Panc1 (cell line): ENCODE results near the gene NUB1. TPM values are rescaled to one million over a fixed set of nuclear protein-coding genes. Genes with fewer than 3 reads are reported as not detected.

Experiments
- ATAC-seq: fragments of 200-7000 bp; cut with Tn5 transposase; 2 replicates; pipeline ENCODE4 v1.9.1; 2020; ENCODE audit warnings: mild to moderate bottlenecking, moderate library complexity
- BruUV-seq: library from RNA; stranded (reverse); fragments of 400-500 nt; replicated peaks from 2 replicates; lab custom pipeline; 2021; lab: Mats Ljungman, UMichigan
- CTCF ChIA-PET: fragments of 300-600 bp; sonication (Branson Sonifier 250); formaldehyde crosslinking; loops from one replicate; lab custom pipeline; 2022; ENCODE audit warnings: antibody characterized with exemption; lab: Charles Lee
- POLR2A ChIA-PET: fragments of 300-600 bp; sonication (Branson Sonifier 250); formaldehyde crosslinking; loops from one replicate; lab custom pipeline; 2022; ENCODE audit warnings: antibody characterized with exemption; lab: Charles Lee
- DNase-seq: peaks from one replicate; pipeline ENCODE4 v3.0.0-alpha.2; 2010; ENCODE audit warnings: low read depth, low spot score
- H3K27ac ChIP-seq: 2 replicates; pipeline ENCODE4 v1.5.1; 2011; ENCODE audit warnings: mild to moderate bottlenecking, low read length, inconsistent platforms
- H3K27me3 ChIP-seq: fragments of 200-500 bp; sonication (Bioruptor generic); 2 replicates; pipeline ENCODE4 v1.6.0; 2014; ENCODE audit warnings: low read length, inconsistent platforms; ENCODE audit not compliant: control insufficient read depth, insufficient read depth
- H3K36me3 ChIP-seq: fragments of 200-500 bp; sonication (Bioruptor generic); 2 replicates; pipeline ENCODE4 v1.5.1; 2014; ENCODE audit warnings: inconsistent platforms, mild to moderate bottlenecking, low read length, moderate library complexity; ENCODE audit not compliant: control insufficient read depth, insufficient read depth
- H3K4me1 ChIP-seq: 2 replicates; pipeline ENCODE4 v1.5.1; 2011; ENCODE audit warnings: inconsistent platforms, mild to moderate bottlenecking, low read length, moderate library complexity; ENCODE audit not compliant: control insufficient read depth, insufficient read depth
- H3K4me3 ChIP-seq, 2 experiments: 2 replicates each; pipeline ENCODE4 v1.5.1; 2011 to 2012; ENCODE audit warnings: low read depth in 2 of 2, low read length in 2 of 2, mild to moderate bottlenecking in 2 of 2, inconsistent platforms in 1 of 2, moderate library complexity in 1 of 2
- H3K9me3 ChIP-seq: fragments of 200-500 bp; sonication (Bioruptor generic); 2 replicates; pipeline ENCODE4 v1.5.1; 2014; ENCODE audit warnings: low read depth, mild to moderate bottlenecking, inconsistent platforms, low read length, moderate library complexity; ENCODE audit not compliant: control insufficient read depth, insufficient read depth
- POLR2AphosphoS5 ChIP-seq: IDR thresholded peaks from 2 replicates; pipeline ENCODE4 v1.6.1; 2012; ENCODE audit warnings: mild to moderate bottlenecking, low read depth, low read length, moderate library complexity
- SIN3A ChIP-seq: IDR thresholded peaks from 2 replicates; pipeline ENCODE4 v1.6.1; 2012; ENCODE audit warnings: low read depth, mild to moderate bottlenecking, low read length, moderate library complexity, borderline replicate concordance; ENCODE audit not compliant: insufficient read depth
- TCF7L2 ChIP-seq: IDR thresholded peaks from 2 replicates; pipeline ENCODE4 v1.6.1; 2011; ENCODE audit warnings: mild to moderate bottlenecking, low read depth, low read length, inconsistent platforms
- in situ Hi-C: cut with HindIII; loops from 2 replicates; pipeline ENCODE4 v1.10.0; 2016; ENCODE audit warnings: low sequenced_read_pairs, low pct_unique_long_range_greater_than_20kb
- intact Hi-C: fragments of 100-400 bp; cut with micrococcal nuclease; formaldehyde crosslinking; loops from one replicate; pipeline ENCODE4 v1.10.0; 2022; ENCODE audit not compliant: unreplicated experiment
- total RNA-seq: library from RNA; stranded (reverse); gene quantifications from one replicate; pipeline ENCODE4 v1.2.1, GENCODE V29; 2021; ENCODE audit not compliant: unreplicated experiment
- TF ChIP-seq, protein P1 (sequence below): fragments of 450-650 bp; IDR thresholded peaks from 2 replicates; pipeline ENCODE4 v1.5.1; 2017; ENCODE audit warnings: mild to moderate bottlenecking
- TF ChIP-seq, protein P2 (sequence below), 2 experiments: IDR thresholded peaks; 2 replicates each; pipeline ENCODE4 v1.6.1; 2011 to 2012; ENCODE audit warnings: low read depth in 2 of 2, control low read depth in 1 of 2, low read length in 1 of 2, mild to moderate bottlenecking in 1 of 2, moderate library complexity in 1 of 2; ENCODE audit not compliant: insufficient read depth in 1 of 2

NUB1 gene
- total RNA-seq, 1 experiment from 2014 or later = 50.5 TPM

DNA sequence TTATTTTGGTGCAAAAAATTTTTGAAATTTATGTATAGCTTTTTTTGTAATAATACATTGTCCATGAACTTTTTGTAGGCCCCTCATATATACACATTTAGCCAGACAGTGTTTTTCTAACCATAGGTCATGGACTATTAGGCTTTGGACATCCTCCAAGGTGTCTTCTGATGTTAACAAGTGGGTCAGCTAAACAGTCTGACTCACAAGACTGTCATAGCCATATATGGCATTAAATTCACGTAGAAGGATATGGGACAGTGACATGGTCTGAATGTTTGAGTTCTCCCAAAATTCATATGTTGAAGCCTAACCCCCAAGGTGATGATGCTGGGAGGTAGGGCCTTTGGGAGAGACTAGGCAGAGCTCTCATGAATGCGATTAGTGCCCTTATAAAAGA, 14.0 kb upstream of the NUB1 start:
- H3K9me3 ChIP-seq = no peaks in the 10 kb centered on the region
- H3K4me3 ChIP-seq = no peak overlapping the region
- ChIA-PET POLR2A (no interaction called here), CTCF (no interaction called here)
- no peak for DNase-seq
- no TSS peak for BruUV-seq
- intact Hi-C loops = no loop called here
- no peaks in the 10 kb centered on the region for H3K4me1 ChIP-seq
- ATAC-seq = no peak
- in situ Hi-C loops = no loop called here
- no peak overlapping the region for H3K27ac ChIP-seq
- peaks cover 9% of the 10 kb centered on the region; the same call in 1 of the 2 replicates for H3K27me3 ChIP-seq
- TF ChIP-seq POLR2AphosphoS5 (no peak), TCF7L2 (no peak), SIN3A (no peak)
- TF ChIP-seq, protein P1, sequence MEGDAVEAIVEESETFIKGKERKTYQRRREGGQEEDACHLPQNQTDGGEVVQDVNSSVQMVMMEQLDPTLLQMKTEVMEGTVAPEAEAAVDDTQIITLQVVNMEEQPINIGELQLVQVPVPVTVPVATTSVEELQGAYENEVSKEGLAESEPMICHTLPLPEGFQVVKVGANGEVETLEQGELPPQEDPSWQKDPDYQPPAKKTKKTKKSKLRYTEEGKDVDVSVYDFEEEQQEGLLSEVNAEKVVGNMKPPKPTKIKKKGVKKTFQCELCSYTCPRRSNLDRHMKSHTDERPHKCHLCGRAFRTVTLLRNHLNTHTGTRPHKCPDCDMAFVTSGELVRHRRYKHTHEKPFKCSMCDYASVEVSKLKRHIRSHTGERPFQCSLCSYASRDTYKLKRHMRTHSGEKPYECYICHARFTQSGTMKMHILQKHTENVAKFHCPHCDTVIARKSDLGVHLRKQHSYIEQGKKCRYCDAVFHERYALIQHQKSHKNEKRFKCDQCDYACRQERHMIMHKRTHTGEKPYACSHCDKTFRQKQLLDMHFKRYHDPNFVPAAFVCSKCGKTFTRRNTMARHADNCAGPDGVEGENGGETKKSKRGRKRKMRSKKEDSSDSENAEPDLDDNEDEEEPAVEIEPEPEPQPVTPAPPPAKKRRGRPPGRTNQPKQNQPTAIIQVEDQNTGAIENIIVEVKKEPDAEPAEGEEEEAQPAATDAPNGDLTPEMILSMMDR = no peak
- TF ChIP-seq, protein P2, sequence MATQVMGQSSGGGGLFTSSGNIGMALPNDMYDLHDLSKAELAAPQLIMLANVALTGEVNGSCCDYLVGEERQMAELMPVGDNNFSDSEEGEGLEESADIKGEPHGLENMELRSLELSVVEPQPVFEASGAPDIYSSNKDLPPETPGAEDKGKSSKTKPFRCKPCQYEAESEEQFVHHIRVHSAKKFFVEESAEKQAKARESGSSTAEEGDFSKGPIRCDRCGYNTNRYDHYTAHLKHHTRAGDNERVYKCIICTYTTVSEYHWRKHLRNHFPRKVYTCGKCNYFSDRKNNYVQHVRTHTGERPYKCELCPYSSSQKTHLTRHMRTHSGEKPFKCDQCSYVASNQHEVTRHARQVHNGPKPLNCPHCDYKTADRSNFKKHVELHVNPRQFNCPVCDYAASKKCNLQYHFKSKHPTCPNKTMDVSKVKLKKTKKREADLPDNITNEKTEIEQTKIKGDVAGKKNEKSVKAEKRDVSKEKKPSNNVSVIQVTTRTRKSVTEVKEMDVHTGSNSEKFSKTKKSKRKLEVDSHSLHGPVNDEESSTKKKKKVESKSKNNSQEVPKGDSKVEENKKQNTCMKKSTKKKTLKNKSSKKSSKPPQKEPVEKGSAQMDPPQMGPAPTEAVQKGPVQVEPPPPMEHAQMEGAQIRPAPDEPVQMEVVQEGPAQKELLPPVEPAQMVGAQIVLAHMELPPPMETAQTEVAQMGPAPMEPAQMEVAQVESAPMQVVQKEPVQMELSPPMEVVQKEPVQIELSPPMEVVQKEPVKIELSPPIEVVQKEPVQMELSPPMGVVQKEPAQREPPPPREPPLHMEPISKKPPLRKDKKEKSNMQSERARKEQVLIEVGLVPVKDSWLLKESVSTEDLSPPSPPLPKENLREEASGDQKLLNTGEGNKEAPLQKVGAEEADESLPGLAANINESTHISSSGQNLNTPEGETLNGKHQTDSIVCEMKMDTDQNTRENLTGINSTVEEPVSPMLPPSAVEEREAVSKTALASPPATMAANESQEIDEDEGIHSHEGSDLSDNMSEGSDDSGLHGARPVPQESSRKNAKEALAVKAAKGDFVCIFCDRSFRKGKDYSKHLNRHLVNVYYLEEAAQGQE (IDR thresholded peaks at IDR 0.05; ENCODE audit: insufficient read depth in 1 of 2, low read depth in 2 of 2, low read length in 1 of 2) = no peak
- no peaks in the 10 kb centered on the region for H3K36me3 ChIP-seq

DNA sequence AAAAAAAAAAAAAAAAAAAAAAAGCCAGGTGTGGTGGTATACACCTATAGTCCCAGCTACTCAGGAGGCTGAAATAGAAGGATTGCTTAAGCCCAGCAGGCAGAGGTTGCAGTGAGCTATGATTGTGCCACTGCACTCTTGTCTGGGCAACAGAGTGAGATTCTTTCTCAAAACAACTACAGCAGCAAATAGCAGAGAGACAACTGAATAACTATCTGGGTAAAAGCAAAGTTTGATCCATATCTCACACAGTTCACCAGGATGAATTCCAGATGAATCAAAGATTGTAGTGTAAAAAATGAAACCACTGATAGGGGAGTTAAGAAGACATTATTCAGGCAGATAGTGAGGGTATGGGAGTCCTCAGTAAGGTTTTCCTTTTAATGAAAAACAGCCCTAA, 11.4 kb upstream of the NUB1 start:
- ChIA-PET POLR2A (interaction anchor here (0.7 kb wide), 1 partner anchor 53 kb away, joined by 3 read pairs; no protein-coding TSS in a partner anchor), CTCF (no interaction called here)
- TF ChIP-seq POLR2AphosphoS5 (no peak), TCF7L2 (no peak), SIN3A (no peak)
- TF ChIP-seq, protein P1 = no peak
- TF ChIP-seq, protein P2 (IDR thresholded peaks at IDR 0.05; ENCODE audit: insufficient read depth in 1 of 2, low read depth in 2 of 2, low read length in 1 of 2) = no peak
- H3K9me3 ChIP-seq = no peaks in the 10 kb centered on the region
- ATAC-seq (no peak), DNase-seq (no peak)
- H3K36me3 ChIP-seq = no peaks in the 10 kb centered on the region
- intact Hi-C loops = no loop called here
- H3K27ac ChIP-seq = no peak overlapping the region
- H3K27me3 ChIP-seq = peaks cover 1% of the 10 kb centered on the region; the same call in 1 of the 2 replicates
- in situ Hi-C loops = no loop called here
- no peak overlapping the region for H3K4me3 ChIP-seq
- BruUV-seq = no TSS peak
- no peaks in the 10 kb centered on the region for H3K4me1 ChIP-seq
